Activated B cell treated with CpG ODN at 0.5 μM for 24 hours (primary cell): ENCODE results near the gene PRAME. TPM values are rescaled to one million over a fixed set of nuclear protein-coding genes. Genes with fewer than 3 reads are reported as not detected.

Experiments used
- ATAC-seq: fragments of 200-7000 bp; cut with Tn5 transposase; one replicate; pipeline ENCODE4 v1.10.0; 2021; ENCODE audit warnings: low read depth, mild to moderate bottlenecking, moderate library complexity
- CTCF ChIA-PET: fragments of 350-600 bp; sonication (Branson Sonifier 250); formaldehyde crosslinking; loops from one replicate; lab custom pipeline; 2021; ENCODE audit warnings: antibody characterized with exemption; lab: Charles Lee
- POLR2A ChIA-PET: fragments of 350-600 bp; sonication (Branson Sonifier 250); formaldehyde crosslinking; loops from one replicate; lab custom pipeline; 2021; ENCODE audit warnings: antibody characterized with exemption; lab: Charles Lee
- DNase-seq: peaks from one replicate; pipeline ENCODE4 v3.0.0; 2022
- H3K27ac Mint-ChIP-seq: one replicate; pipeline ENCODE4 v1.8.0; 2020; ENCODE audit warnings: mixed read lengths
- H3K27me3 Mint-ChIP-seq: one replicate; pipeline ENCODE4 v1.8.0; 2021; ENCODE audit warnings: mixed read lengths
- H3K36me3 Mint-ChIP-seq: one replicate; pipeline ENCODE4 v1.8.0; 2021; ENCODE audit warnings: low read depth, mixed read lengths
- H3K4me1 Mint-ChIP-seq: one replicate; pipeline ENCODE4 v1.8.0; 2021; ENCODE audit warnings: mixed read lengths
- H3K4me3 Mint-ChIP-seq: one replicate; pipeline ENCODE4 v1.8.0; 2020; ENCODE audit warnings: mild to moderate bottlenecking, mixed read lengths
- H3K9me3 Mint-ChIP-seq: one replicate; pipeline ENCODE4 v1.8.0; 2020; ENCODE audit warnings: mixed read lengths
- CTCF ChIP-seq: fragments of 200-600 bp; IDR thresholded peaks from one replicate; pipeline ENCODE4 v1.8.0; 2022; ENCODE audit warnings: antibody characterized with exemption, mild to moderate bottlenecking
- intact Hi-C: fragments of 100-400 bp; cut with micrococcal nuclease; formaldehyde crosslinking; loops from one replicate; pipeline ENCODE4 v1.15.1; 2024
- total RNA-seq: library from RNA; stranded (reverse); gene quantifications from 2 replicates; pipeline ENCODE4 v1.2.3, GENCODE V29; 2022

Gene PRAME
- total RNA-seq, 1 donor from 2014 or later = not detected

DNA sequence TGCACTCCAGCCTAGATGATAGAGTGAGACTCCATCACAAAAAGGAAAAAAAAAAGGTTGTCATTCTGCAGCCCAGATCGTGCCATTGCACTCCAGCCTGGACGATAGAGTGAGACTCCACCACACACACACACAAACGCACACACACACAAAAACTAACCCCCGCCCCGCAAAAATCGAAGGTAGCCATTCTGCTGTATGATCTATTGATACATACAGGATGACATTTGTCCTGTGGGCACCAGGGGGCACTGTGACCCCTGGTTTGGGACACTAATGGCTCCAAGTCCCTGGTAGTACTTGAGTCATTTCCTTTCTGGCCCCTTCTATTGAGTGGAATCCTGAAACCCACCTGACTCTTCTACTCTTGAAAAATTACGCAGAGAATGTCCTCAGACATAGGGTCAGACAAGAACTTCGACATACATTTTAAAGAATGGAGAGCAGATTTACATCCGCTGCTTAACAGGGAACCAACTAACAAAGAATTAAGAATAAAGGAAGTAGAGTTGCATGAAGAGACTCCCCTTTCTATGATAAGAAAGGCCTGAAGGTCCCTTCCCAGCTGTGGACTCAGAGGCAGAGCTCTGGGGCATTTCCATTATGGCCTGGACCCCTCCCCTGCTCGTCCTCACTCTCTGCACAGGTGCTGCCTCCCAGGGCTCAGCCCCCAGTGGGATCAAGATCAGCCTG is 35.0 kb upstream of the PRAME start:
- CTCF ChIA-PET = interaction anchor here (0.6 to 2.5 kb wide), 5 partner anchors 7 to 386 kb away, joined by 3 to 8 read pairs (median 3); no protein-coding TSS in a partner anchor
- Mint-ChIP-seq H3K36me3 (no peaks in the 10 kb centered on the region), H3K9me3 (no peaks in the 10 kb centered on the region), H3K4me1 (peaks cover 27% of the 10 kb centered on the region), H3K4me3 (no peak overlapping the region), H3K27ac (peak overlapping the region; percentile 46), H3K27me3 (no peaks in the 10 kb centered on the region)
- peak; percentile 90 for ATAC-seq
- no peak for TF ChIP-seq CTCF
- peak; percentile 53 for DNase-seq
- intact Hi-C loops = loop anchor here (1.0 to 2.0 kb wide), 5 partner anchors 22 to 362 kb away; no protein-coding TSS in a partner anchor
- POLR2A ChIA-PET = no interaction called here

- CTCF ChIA-PET = interaction anchor here (0.9 to 2.7 kb wide), 5 partner anchors 17 to 363 kb away, joined by 3 to 9 read pairs (median 4); no protein-coding TSS in a partner anchor
- no peak overlapping the region for H3K4me3 Mint-ChIP-seq
Measured at GRCh38 chr22:22593250-22593649, 34.2 kb upstream of the PRAME start.

DNA sequence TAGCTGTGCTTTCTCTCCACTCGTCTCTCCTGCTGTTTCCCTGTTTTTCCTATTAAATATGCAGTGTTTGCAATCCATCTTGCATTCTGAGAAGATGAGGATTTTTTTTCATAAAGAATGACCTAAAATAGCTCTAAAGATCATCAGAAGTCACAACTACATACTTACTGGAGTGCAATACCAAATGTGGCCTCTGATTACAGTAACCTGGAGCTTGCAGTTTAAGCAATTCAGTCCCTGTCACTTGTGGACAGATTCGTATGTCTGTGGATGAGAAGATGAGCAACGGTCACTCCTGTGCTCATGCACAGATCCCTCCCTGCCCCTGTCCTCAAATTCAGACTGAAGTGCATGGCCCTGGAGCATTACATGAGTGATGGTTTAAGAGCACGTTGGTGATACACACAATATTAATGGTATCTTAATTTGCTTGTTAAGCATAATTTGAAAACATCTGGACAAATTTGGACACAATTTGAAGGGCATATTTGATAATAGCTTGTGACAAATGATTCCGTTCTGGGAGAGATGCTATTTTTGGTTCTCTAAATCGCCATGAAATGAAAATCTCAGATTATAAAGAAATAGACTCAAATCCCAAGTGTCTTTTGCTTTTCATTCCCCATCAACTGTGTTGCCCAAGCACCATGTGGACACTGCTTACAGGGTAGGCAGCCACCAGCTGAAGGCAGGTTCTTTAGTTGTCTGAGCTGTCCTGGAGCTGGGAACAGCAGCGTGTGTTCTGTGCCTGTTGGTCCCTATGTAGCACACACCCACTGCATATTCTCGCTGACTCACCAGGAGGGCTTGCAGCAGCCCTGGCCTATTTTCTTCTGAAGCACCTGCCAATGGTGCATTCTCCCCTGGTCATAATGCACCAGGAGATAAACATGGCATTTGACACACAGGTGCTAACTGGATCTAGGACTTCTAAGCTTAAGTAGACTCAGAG is 32.6 kb upstream of the PRAME start:
- ATAC-seq (no peak), DNase-seq (no peak)
- intact Hi-C loops = no loop called here
- ChIA-PET POLR2A (interaction anchor here (0.6 to 0.7 kb wide), 2 partner anchors 181 to 362 kb away, joined by 3 to 7 read pairs; no protein-coding TSS in a partner anchor), CTCF (interaction anchor here (0.7 to 2.7 kb wide), 12 partner anchors 8 to 259 kb away, joined by 3 to 9 read pairs (median 4); no protein-coding TSS in a partner anchor)
- no peaks in the 10 kb centered on the region for H3K9me3 Mint-ChIP-seq
- TF ChIP-seq CTCF = no peak
- peaks cover 30% of the 10 kb centered on the region for H3K4me1 Mint-ChIP-seq
- no peaks in the 10 kb centered on the region for H3K27me3 Mint-ChIP-seq
- H3K27ac Mint-ChIP-seq = no peak overlapping the region
- no peak overlapping the region for H3K4me3 Mint-ChIP-seq
- H3K36me3 Mint-ChIP-seq = no peaks in the 10 kb centered on the region

More at GRCh38 chr22:22593250-22593649, 34.2 kb upstream of the PRAME start:
- intact Hi-C loops = no loop called here
- DNase-seq (no peak), ATAC-seq (no peak)
- no peaks in the 10 kb centered on the region for H3K36me3 Mint-ChIP-seq
- H3K4me1 Mint-ChIP-seq = peaks cover 27% of the 10 kb centered on the region
- POLR2A ChIA-PET = no interaction called here
- H3K27me3 Mint-ChIP-seq = no peaks in the 10 kb centered on the region
- TF ChIP-seq CTCF = no peak
- no peaks in the 10 kb centered on the region for H3K9me3 Mint-ChIP-seq
- H3K27ac Mint-ChIP-seq = no peak overlapping the region

GRCh38 chr22:22590136-22590891 is 31.2 kb upstream of the PRAME start:
- intact Hi-C loops = no loop called here
- Mint-ChIP-seq H3K36me3 (no peaks in the 10 kb centered on the region), H3K27ac (no peak overlapping the region), H3K4me1 (peaks cover 41% of the 10 kb centered on the region), H3K27me3 (no peaks in the 10 kb centered on the region), H3K4me3 (no peak overlapping the region), H3K9me3 (no peaks in the 10 kb centered on the region)
- ChIA-PET CTCF (interaction anchor here (1.0 to 6.1 kb wide), 11 partner anchors 10 to 294 kb away, joined by 3 to 31 read pairs (median 4); no protein-coding TSS in a partner anchor), POLR2A (no interaction called here)
- TF ChIP-seq CTCF = no peak
- no peak for DNase-seq
- ATAC-seq = no peak
